Peyer's patch (tissue), 4 donors: ENCODE measurements around the gene ANP32D. TPM values are rescaled to one million over a fixed set of nuclear protein-coding genes. Genes with fewer than 3 reads are reported as not detected.
"Not testable (repeated sequence)": the region's sequence is repeated elsewhere in the genome, so short reads cannot be mapped to it uniquely, and the experiment has no call there.

ENCODE experiments used
- DNase-seq, 3 donors: peaks; one replicate each; pipeline ENCODE4 v3.0.0-alpha.2; 2017 to 2019
- H3K27ac ChIP-seq, 4 donors: fragments of 200-600 bp; sonication (generic); one replicate each; pipeline ENCODE4 v1.5.1; 2016 to 2019
- H3K27me3 ChIP-seq, 2 donors: fragments of 200-600 bp; sonication (generic); one replicate each; pipeline ENCODE4 v1.5.1; 2019
- H3K36me3 ChIP-seq, 3 donors: fragments of 200-600 bp; sonication (generic); one replicate each; pipeline ENCODE4 v1.5.1; 2016 to 2019
- H3K4me1 ChIP-seq, 4 donors: fragments of 200-600 bp; sonication (generic); one replicate each; pipeline ENCODE4 v1.5.1; 2016 to 2019
- H3K4me3 ChIP-seq, 4 donors: fragments of 200-600 bp; sonication (generic); 1 replicate in 3 of 4; 2 replicates in 1 of 4; pipeline ENCODE4 v1.5.1; 2016 to 2019; ENCODE audit warnings: mild to moderate bottlenecking in 1 of 4
- H3K9me3 ChIP-seq, 4 donors: fragments of 200-600 bp; sonication (generic); one replicate each; pipeline ENCODE4 v1.5.1; 2016 to 2019; ENCODE audit warnings: mild to moderate bottlenecking in 1 of 4
- CTCF ChIP-seq, 6 experiments: fragments of 450-650 bp in 4 of 6; fragments of 200-600 bp in 2 of 6; sonication (generic) in 1 of 6; IDR thresholded peaks; one replicate each; pipeline ENCODE4 v1.5.1; 2017 to 2019; ENCODE audit warnings: antibody characterized with exemption in 6 of 6, mild to moderate bottlenecking in 3 of 6, moderate library complexity in 1 of 6
- POLR2A ChIP-seq, 2 donors: fragments of 450-650 bp; IDR thresholded peaks; one replicate each; pipeline ENCODE4 v1.5.1; 2017; ENCODE audit warnings: antibody characterized with exemption in 2 of 2, mild to moderate bottlenecking in 2 of 2, moderate library complexity in 2 of 2
- total RNA-seq, 4 donors: library from RNA; depleted of rRNA; stranded (reverse); fragments of >200 nt; gene quantifications; one replicate each; pipeline ENCODE4 v1.1.0, GENCODE V29; 2016

The ANP32D gene
- total RNA-seq, 4 donors from 2014 or later, result not detected

GRCh38 chr12:48455116-48455515 lies 17.2 kb upstream of the ANP32D start:
- DNase-seq, result no peak
- H3K9me3 ChIP-seq, result no peaks in the 10 kb centered on the region

GRCh38 chr12:48459259-48459658 lies 13.1 kb upstream of the ANP32D start:
- H3K27me3 ChIP-seq, result no peaks in the 10 kb centered on the region
- no peak for TF ChIP-seq POLR2A (IDR thresholded peaks at IDR 0.05)
- no peak for TF ChIP-seq CTCF (IDR thresholded peaks at IDR 0.05)
- H3K4me3 ChIP-seq, result no peak overlapping the region
- no peak for DNase-seq
- H3K4me1 ChIP-seq, result no peaks in the 10 kb centered on the region
- no peaks in the 10 kb centered on the region for H3K9me3 ChIP-seq
- no peaks in the 10 kb centered on the region for H3K36me3 ChIP-seq
- no peak overlapping the region for H3K27ac ChIP-seq

More at GRCh38 chr12:48455116-48455515, 17.2 kb upstream of the ANP32D start:
- Histone ChIP-seq H3K27me3 (no peaks in the 10 kb centered on the region), H3K36me3 (no peaks in the 10 kb centered on the region), H3K4me3 (no peak overlapping the region), H3K4me1 (no peaks in the 10 kb centered on the region), H3K27ac (no peak overlapping the region)
- TF ChIP-seq POLR2A (IDR thresholded peaks at IDR 0.05), result no peak
- no peak for TF ChIP-seq CTCF (IDR thresholded peaks at IDR 0.05)

GRCh38 chr12:48469027-48469426 lies 3.3 kb upstream of the ANP32D start:
- not testable (repeated sequence) for H3K4me1 ChIP-seq

GRCh38 chr12:48473061-48473460 lies 702 bp downstream of the ANP32D start:
- no peak for DNase-seq

More at GRCh38 chr12:48469027-48469426, 3.3 kb upstream of the ANP32D start:
- H3K27me3 ChIP-seq, H3K4me3 ChIP-seq, H3K27ac ChIP-seq, DNase-seq, H3K9me3 ChIP-seq, H3K36me3 ChIP-seq: not testable (repeated sequence)

GRCh38 chr12:48474497-48474896 lies 2.1 kb downstream of the ANP32D start:
- not testable (repeated sequence) for H3K36me3 ChIP-seq, H3K27ac ChIP-seq, H3K9me3 ChIP-seq, DNase-seq, H3K27me3 ChIP-seq, H3K4me1 ChIP-seq, H3K4me3 ChIP-seq

More at GRCh38 chr12:48473061-48473460, 702 bp downstream of the ANP32D start:
- Histone ChIP-seq H3K9me3 (no peaks in the 10 kb centered on the region), H3K36me3 (no peaks in the 10 kb centered on the region), H3K4me3 (no peak overlapping the region), H3K27me3 (no peaks in the 10 kb centered on the region), H3K27ac (no peak overlapping the region), H3K4me1 (no peaks in the 10 kb centered on the region)
- TF ChIP-seq CTCF (IDR thresholded peaks at IDR 0.05), result no peak
- TF ChIP-seq POLR2A (IDR thresholded peaks at IDR 0.05), result no peak

- no peak within 1 kb of the TSS for H3K27ac ChIP-seq
- H3K36me3 ChIP-seq, result no peaks in the 10 kb centered on the region
Observed at GRCh38 chr12:48482198-48482597, 9.8 kb downstream of the ANP32D start, which contains the start of gene C12orf54. Gene C12orf54 (plus strand): TSS chr12:48482498. CDS start chr12:48483297, 799 bp downstream.

More at GRCh38 chr12:48482198-48482597, 9.8 kb downstream of the ANP32D start, which contains the start of gene C12orf54:
- no peaks in the 10 kb centered on the region for H3K9me3 ChIP-seq
- TF ChIP-seq POLR2A (IDR thresholded peaks at IDR 0.05), result no peak
- no peak for TF ChIP-seq CTCF (IDR thresholded peaks at IDR 0.05)
- H3K4me1 ChIP-seq, result no peaks in the 10 kb centered on the region
- no peaks in the 10 kb centered on the region for H3K27me3 ChIP-seq
- H3K4me3 ChIP-seq, result no peak within 1 kb of the TSS
- DNase-seq, result no peak
